ENCODE data around the gene FGF18. TPM values are rescaled to one million over a fixed set of nuclear protein-coding genes. Genes with fewer than 3 reads are reported as not detected.

The FGF18 gene
- total and polyA plus RNA-seq, 2 of the 4 experiments (the other 2 are of a cell fraction) = 0.15 TPM; not detected in 1

GRCh38 chr5:171431251-171431777, 11.9 kb downstream of the FGF18 start:
- WGBS, 2 experiments (ENCODE audit: extremely low coverage in 2 of 2, insufficient read length in 1 of 2) = no CpG with 5 or more reads among the region's 7 CpGs
- no peak overlapping the region for H3K27ac ChIP-seq (ENCODE audit: insufficient read depth, low read length)
- no peak overlapping the region for H3K23ac ChIP-seq (ENCODE audit: low read depth, low read length)
- no peaks in the 10 kb centered on the region for H3K36me3 ChIP-seq (ENCODE audit: control insufficient read depth, insufficient read depth, low read length)
- BruUV-seq (replicated peaks) = no TSS peak
- H3K4ac ChIP-seq (ENCODE audit: low read depth, low read length) = no peak overlapping the region
- H4K5ac ChIP-seq (ENCODE audit: low read depth, low read length) = no peak overlapping the region
- no peak overlapping the region for H3K4me2 ChIP-seq (ENCODE audit: low read depth, low read length)
- H4K20me1 ChIP-seq (ENCODE audit: insufficient read depth, low read length) = no peaks in the 10 kb centered on the region
- no peak overlapping the region for H3K18ac ChIP-seq (ENCODE audit: low read depth, low read length)
- DNase-seq (no peak), ATAC-seq (ENCODE audit: low read depth) (no peak)
- H3K27me3 ChIP-seq (ENCODE audit: control insufficient read depth, insufficient read depth, low read length) = no peaks in the 10 kb centered on the region; the same call in 1 of the 2 replicates
- H3K4me3 ChIP-seq (ENCODE audit: insufficient read depth, low read depth, low read length) = no peak overlapping the region
- no peak overlapping the region for H4K91ac ChIP-seq (ENCODE audit: insufficient read depth, low read depth, low read length)
- no peak overlapping the region for H4K8ac ChIP-seq (ENCODE audit: low read depth in 2 of 2, low read length in 2 of 2)
- ChIA-PET POLR2A (ENCODE audit: unreplicated experiment) (no interaction called here), CTCF (no interaction called here)
- intact Hi-C loops (cut with micrococcal nuclease) = no loop called here
- H2BK20ac ChIP-seq (ENCODE audit: low read depth, low read length) = no peak overlapping the region
- H2AFZ ChIP-seq (replicated peaks; ENCODE audit: low read length, poor library complexity) = no peak overlapping the region
- no peaks in the 10 kb centered on the region for H3K9me3 ChIP-seq (ENCODE audit: control insufficient read depth, insufficient read depth, low read length)
- in situ Hi-C loops (cut with MboI; ENCODE audit: low sequenced_read_pairs) = loop anchor here (25.0 kb wide), 1 partner anchor 431 kb away; no protein-coding TSS in a partner anchor
- H2BK5ac ChIP-seq (ENCODE audit: low read depth, low read length, poor library complexity, severe bottlenecking) = no peak overlapping the region
- H3K9me1 ChIP-seq (ENCODE audit: insufficient read depth, low read length) = no peaks in the 10 kb centered on the region
- H3K9ac ChIP-seq (ENCODE audit: low read depth, low read length) = no peak overlapping the region
- dilution Hi-C loops (cut with HindIII; ENCODE audit: low sequenced_read_pairs, unreplicated experiment) = no loop called here
- H3K4me1 ChIP-seq (ENCODE audit: control insufficient read depth, insufficient read depth, low read length) = no peaks in the 10 kb centered on the region
- H2AK9ac ChIP-seq (replicated peaks; ENCODE audit: low read depth, low read length, poor library complexity) = no peak overlapping the region
- no peak overlapping the region for H3K14ac ChIP-seq (replicated peaks; ENCODE audit: low read depth, low read length)
- no peaks in the 10 kb centered on the region for H3K79me1 ChIP-seq (ENCODE audit: low read depth in 1 of 2, low read length in 2 of 2)
- H2BK120ac ChIP-seq (ENCODE audit: low read depth, low read length) = no peak overlapping the region
- no peak overlapping the region for H2AK5ac ChIP-seq (ENCODE audit: low read depth, low read length)
- no peak overlapping the region for H3K56ac ChIP-seq (ENCODE audit: extremely low read depth, insufficient read depth, low read length)
- TF ChIP-seq NFE2L2 (IDR thresholded peaks at IDR 0.05; ENCODE audit: low read depth, low read length) (no peak), POLR2A (IDR thresholded peaks at IDR 0.05; ENCODE audit: low read depth, low read length) (no peak), ELK1 (IDR thresholded peaks at IDR 0.05; ENCODE audit: borderline replicate concordance, low read depth, low read length) (no peak), CHD1 (IDR thresholded peaks at IDR 0.05; ENCODE audit: low read depth, low read length) (no peak), FOS (IDR thresholded peaks at IDR 0.05; ENCODE audit: low read depth, low read length) (no peak), CTCF (conservative IDR thresholded peaks at IDR 0.05; ENCODE audit: low read depth, low read length) (no peak), RFX5 (IDR thresholded peaks at IDR 0.05; ENCODE audit: low read depth, low read length) (no peak), CEBPB (IDR thresholded peaks at IDR 0.05; ENCODE audit: low read depth, low read length) (no peak), BHLHE40 (IDR thresholded peaks at IDR 0.05; ENCODE audit: low read depth, low read length) (no peak), MAZ (IDR thresholded peaks at IDR 0.05; ENCODE audit: borderline replicate concordance, low read depth, low read length) (no peak), USF2 (IDR thresholded peaks at IDR 0.05; ENCODE audit: low read depth, low read length) (no peak), SMC3 (IDR thresholded peaks at IDR 0.05; ENCODE audit: low read depth, low read length) (no peak), RCOR1 (IDR thresholded peaks at IDR 0.05; ENCODE audit: insufficient replicate concordance, low read length) (no peak), MAFK (IDR thresholded peaks at IDR 0.05; ENCODE audit: low read depth, low read length) (no peak), RAD21 (IDR thresholded peaks at IDR 0.05; ENCODE audit: low read length) (no peak), MXI1 (IDR thresholded peaks at IDR 0.05; ENCODE audit: borderline replicate concordance, low read depth, low read length) (no peak)
- H2BK15ac ChIP-seq (ENCODE audit: low read depth, low read length) = no peak overlapping the region
